OCI-LY7 (cell line): ENCODE results near the gene ZDHHC14.

Source experiments
- CTCF ChIP-seq: fragments of 200-600 bp; sonication (generic); conservative IDR thresholded peaks from 2 replicates; pipeline ENCODE4 v1.5.1; 2014; ENCODE audit warnings: mild to moderate bottlenecking, antibody characterized with exemption, low read length, moderate library complexity, mixed read lengths
- EZH2phosphoT487 ChIP-seq: fragments of 200-600 bp; sonication (generic); IDR thresholded peaks from 2 replicates; pipeline ENCODE4 v1.6.1; 2018; ENCODE audit warnings: low read depth, borderline replicate concordance, mild to moderate bottlenecking, mixed run types, antibody characterized with exemption, low read length, moderate library complexity, mixed read lengths

- TF ChIP-seq CTCF (no peak), EZH2phosphoT487 (no peak)
These were observed 181.2 kb downstream of the ZDHHC14 start for GRCh38 chr6:157561929-157562810.
